ES-I3 (cell line): ENCODE results near the gene KCNT1.

ENCODE experiments used
- H3K36me3 ChIP-seq: 2 replicates; pipeline ENCODE4 v1.6.1; 2013; ENCODE audit warnings: mild to moderate bottlenecking, low read length, control low read depth, moderate library complexity; ENCODE audit not compliant: insufficient read depth
- H3K4me1 ChIP-seq: 2 replicates; pipeline ENCODE4 v1.6.1; 2013; ENCODE audit warnings: mild to moderate bottlenecking, control low read depth, low read length; ENCODE audit not compliant: insufficient read depth
- H3K9ac ChIP-seq: 2 replicates; pipeline ENCODE4 v1.6.1; 2013; ENCODE audit warnings: low read depth, mild to moderate bottlenecking, low read length, moderate library complexity
- H3K9me3 ChIP-seq: 2 replicates; pipeline ENCODE4 v1.6.1; 2013; ENCODE audit warnings: mild to moderate bottlenecking, low read length, moderate library complexity; ENCODE audit not compliant: control insufficient read depth, insufficient read depth

The KCNT1 gene

DNA sequence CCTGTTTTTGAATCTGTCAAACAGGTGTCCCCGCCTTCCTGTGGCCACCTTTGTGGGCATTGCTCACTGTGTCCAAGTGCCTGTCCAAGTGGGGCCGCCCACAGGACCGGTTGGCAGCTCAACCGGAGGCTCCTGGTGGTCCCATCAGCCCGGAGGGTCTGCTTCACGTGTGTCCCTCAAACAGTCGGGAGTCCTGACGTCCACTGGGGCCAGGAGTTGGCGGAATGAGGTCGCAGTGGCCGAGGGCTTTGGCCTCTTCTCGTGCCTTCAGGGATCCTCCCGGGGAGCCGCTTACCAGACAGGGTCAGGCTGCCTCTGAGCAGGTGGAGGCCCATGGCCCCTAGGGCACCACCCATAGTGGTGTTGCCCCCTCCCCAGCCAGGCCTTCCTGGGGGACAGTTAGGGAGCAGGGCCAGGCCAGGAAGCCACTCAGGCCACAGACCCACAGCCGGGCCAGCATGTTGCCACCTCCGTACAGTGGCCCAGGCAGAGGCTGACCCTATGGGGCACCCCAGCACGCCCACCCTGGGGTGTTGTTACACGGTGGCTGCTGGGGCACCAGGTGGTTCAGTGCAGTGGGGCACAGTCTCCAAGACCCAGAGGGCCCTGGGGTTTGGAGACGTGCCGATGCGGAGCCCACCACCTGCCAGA lies 69.5 kb downstream of the KCNT1 start:
- H3K9ac ChIP-seq: no peak overlapping the region
- H3K9me3 ChIP-seq: no peaks in the 10 kb centered on the region
- no peaks in the 10 kb centered on the region for H3K4me1 ChIP-seq
- H3K36me3 ChIP-seq: no peaks in the 10 kb centered on the region

DNA sequence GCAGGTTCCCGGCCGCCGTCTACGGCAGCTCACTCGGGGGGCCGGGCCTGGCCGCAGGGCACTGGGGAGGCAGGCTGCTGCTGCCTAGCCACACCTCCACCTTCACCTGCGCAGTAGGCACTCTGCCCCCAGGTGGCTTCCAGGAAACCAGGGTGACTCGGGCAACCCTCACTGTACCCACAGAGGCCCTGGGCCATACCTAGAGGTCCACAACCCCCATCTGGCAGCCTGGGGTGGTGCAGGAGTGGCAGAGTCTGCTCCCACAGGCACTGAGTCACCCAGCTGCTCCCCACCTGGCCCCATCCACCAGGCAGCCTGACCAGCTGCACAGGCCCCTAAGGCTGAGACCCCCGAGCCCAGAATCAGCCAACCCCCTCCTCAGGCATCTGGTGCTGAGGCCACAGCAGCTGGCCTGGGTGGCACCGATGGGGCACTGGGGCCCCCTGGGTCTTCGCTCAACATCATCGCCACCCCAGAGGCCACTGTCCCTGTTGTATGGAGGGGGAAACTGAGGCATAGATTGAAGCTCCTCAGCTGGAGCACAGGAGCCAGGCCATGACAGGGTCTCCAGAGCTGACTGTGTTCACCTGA lies 70.2 kb downstream of the KCNT1 start:
- no peaks in the 10 kb centered on the region for H3K4me1 ChIP-seq
- H3K9me3 ChIP-seq: no peaks in the 10 kb centered on the region
- no peaks in the 10 kb centered on the region for H3K36me3 ChIP-seq
- no peak overlapping the region for H3K9ac ChIP-seq

DNA sequence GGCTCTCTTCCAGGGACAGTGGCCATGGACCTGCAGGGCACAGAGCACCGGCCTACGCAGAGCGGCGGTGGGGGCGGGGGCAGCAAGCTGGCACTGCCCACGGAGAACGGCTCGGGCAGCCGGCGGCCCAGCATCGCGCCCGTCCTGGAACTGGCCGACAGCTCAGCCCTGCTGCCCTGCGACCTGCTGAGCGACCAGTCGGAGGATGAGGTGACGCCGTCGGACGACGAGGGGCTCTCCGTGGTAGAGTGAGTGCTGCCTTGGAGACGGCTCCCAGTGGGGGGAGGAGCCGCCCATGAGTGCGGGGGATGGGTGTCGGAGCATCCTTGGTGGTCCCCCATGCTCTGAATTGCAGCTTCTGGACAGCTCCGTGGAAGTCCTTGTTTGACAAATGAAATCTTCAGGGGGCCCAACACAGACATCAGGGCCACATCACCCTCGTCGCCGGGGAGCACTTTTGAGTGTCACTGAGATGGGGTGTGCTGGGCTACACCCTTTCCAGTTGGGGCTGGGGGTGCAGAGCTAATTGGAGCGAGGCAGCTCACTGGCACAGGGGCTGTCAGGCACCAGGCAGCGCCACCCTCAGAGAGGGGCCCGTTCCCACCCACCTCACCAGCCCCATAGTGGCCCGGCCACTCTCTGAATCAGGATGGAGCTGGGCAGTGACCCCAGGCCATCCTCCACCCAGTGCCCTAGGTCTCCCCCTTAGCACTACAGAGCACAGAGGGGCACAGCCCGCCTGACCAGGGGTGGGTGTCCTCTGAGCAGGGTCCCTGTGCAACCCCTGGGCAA lies 70.9 kb downstream of the KCNT1 start:
- H3K9me3 ChIP-seq: no peaks in the 10 kb centered on the region
- no peaks in the 10 kb centered on the region for H3K4me1 ChIP-seq
- H3K36me3 ChIP-seq: no peaks in the 10 kb centered on the region
- H3K9ac ChIP-seq: no peak overlapping the region

DNA sequence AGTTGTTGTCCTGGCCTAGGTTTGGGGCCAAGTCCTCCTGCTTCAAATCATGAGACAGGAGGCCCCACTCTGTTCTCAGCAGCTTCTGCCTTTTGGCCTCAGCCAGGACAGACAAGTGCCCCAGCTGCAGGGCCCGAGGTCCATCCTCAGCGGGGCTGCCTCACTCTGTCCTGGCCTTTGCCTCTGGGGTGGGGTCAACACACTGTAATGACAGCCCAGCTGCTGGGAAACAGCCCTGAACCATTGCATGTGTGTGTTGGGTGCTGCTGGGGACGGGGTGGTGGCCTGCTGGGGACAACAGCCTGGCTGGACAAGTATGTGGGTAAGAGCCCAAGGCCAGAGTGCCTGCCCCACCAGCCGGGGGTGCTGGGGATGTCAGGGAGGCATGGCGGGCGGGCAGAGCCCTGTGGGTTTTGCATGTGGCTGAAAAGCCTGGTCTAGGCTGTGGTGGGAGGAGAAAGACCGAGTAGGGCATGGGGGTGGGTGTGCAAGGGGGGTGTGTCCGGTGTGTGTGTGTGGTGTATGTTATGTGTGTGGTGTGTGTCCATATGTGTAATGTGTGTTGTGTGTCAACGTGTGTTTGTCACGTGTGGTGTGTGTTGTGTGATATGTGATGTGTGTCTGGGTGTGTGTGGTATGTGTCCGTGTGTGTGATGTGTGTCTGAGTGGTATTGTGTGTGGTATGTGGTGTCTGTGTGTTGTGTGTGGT lies 71.7 kb downstream of the KCNT1 start:
- no peak overlapping the region for H3K9ac ChIP-seq
- no peaks in the 10 kb centered on the region for H3K9me3 ChIP-seq
- H3K36me3 ChIP-seq: no peaks in the 10 kb centered on the region
- H3K4me1 ChIP-seq: no peaks in the 10 kb centered on the region

DNA sequence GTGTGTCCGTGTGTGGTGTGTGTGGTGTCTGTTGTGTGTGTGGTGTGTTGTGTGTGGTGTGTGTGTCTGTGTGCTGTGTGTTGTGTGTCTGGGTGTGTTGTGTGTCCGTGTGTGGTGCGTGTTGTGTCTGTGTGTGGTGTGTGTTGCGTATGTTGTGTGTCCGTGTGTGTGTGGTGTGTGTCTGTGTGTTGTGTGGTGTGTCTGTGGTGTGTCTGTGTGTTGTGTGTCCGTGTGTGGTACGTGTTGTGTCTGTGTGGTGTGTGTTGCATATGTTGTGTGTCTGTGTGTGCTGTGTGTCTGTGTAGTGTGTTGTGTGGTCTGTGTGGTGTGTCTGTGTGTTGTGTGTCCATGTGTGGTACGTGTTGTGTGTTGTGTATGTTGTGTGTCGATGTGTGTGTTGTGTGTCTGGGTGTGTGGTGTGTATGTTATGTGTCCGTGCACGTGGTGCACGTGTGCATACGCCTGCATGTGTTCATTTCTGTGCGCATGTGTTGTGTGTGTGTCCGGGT lies 72.3 kb downstream of the KCNT1 start:
- no peaks in the 10 kb centered on the region for H3K36me3 ChIP-seq
- H3K9me3 ChIP-seq: no peaks in the 10 kb centered on the region

DNA sequence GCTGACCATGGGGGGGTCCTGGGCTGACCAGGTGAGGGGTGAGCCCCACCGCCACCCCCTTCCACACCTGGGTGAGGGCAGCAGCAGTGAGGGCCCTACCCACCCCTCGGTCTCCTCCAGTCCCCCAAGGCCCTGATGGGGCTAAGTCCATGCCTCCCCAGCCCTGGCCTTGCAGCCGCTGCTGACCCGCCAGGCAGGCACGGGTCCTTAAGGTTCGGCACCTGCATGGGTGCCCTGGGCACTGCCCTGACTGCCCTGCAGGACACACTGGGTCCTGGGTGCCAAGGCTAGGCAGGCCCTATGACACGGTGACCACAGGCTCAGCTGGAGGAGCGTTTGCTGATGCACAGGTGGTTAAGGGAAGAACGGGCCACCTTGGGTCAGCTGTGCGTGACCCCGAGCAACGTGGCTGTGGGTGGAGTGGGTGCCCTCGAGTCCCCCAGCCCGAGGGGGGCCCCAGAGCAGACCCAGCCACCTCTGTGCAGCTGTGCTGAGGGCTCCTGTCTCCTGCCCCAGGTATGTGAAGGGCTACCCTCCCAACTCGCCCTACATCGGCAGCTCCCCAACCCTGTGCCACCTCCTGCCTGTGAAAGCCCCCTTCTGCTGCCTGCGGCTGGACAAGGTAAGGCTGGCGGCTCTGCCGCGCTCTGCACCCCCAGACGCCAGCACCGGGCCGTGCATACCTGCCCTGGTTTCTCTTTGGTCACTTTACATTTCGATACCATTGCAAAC lies 73.0 kb downstream of the KCNT1 start:
- Histone ChIP-seq H3K9ac (no peak overlapping the region), H3K9me3 (no peaks in the 10 kb centered on the region), H3K36me3 (no peaks in the 10 kb centered on the region)

More for the DNA sequence above, 72.3 kb downstream of the KCNT1 start:
- no peak overlapping the region for H3K9ac ChIP-seq
- H3K4me1 ChIP-seq: no peaks in the 10 kb centered on the region

DNA sequence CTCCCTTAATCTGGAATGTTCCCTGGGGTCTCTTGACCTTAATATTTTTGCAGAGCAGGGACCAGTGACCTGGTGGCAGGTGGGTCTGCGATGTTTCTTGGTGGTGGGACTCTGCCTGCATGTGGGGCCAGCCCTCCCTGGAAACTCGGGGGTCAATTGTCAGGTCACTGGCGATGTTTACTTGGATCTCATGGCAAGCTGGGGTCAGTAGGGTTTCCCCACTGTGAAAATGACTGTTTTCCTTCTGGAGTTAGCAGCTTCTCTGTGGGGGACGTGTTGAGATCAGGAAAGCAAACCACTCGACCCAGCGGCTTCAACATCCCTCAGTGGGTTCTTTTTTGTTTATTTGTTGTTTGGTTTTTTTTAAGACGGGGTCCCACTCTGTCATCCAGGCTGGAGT lies 73.9 kb downstream of the KCNT1 start:
- Histone ChIP-seq H3K36me3 (no peaks in the 10 kb centered on the region), H3K9me3 (no peaks in the 10 kb centered on the region), H3K9ac (no peak overlapping the region), H3K4me1 (no peaks in the 10 kb centered on the region)

More for the DNA sequence above, 73.0 kb downstream of the KCNT1 start:
- no peaks in the 10 kb centered on the region for H3K4me1 ChIP-seq

DNA sequence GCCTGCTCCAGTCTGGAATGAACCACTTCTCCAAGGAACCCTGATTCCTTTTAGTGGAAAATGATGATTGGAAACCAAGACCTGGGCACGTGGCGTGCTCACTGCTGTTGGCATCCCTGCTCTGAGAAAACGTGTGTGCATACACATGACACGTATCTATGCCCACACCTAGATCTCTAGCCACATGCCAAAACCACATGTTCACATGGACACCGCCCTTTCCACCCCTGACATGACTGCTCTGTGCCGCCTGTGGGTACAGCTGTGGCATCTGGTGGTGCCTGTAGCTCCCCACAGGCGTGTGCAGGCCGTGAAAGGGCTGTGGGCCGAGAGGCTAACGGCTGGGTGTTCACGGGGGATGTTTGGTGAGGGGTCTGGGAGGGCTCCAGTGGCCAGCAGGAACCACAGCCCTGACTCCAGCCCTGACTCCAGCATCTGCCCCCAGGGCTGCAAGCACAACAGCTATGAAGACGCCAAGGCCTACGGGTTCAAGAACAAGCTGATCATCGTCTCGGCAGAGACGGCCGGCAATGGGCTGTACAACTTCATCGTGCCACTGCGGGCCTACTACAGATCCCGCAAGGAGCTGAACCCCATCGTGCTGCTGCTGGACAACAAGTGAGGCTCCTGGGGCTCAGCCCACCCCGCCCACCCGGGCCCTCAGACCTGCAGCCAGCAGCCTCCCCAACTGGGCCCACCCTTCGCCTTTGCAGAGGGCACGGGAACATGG lies 75.1 kb downstream of the KCNT1 start:
- H3K4me1 ChIP-seq: no peaks in the 10 kb centered on the region
- no peak overlapping the region for H3K9ac ChIP-seq
- no peaks in the 10 kb centered on the region for H3K9me3 ChIP-seq
- no peaks in the 10 kb centered on the region for H3K36me3 ChIP-seq

DNA sequence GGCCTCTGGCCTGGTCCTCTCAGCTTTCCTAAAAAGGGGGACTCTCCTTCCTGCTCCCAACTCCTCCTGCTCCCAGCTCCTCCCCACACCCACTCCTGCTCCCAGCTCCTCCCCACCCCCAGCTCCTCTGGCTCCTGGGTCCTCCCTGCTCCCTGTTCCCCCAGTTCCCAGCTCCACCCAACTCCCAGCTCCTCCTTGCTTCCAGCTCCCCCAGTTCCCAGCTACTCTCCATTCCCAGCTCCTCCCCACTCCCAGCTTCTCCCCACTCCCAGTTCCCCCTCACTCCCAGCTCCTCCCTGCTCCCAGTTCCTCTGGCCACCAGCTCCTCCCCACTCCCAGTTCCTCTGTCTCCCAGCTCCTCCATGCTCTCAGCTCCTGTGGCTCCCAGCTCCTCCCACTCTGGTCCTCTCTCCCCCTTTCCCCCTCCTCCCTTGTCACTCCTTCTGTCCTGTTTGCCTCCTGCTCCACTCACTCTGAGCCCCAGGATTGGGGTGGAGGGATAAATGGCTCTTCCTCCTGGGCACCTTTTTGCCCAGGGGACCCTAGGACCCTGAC lies 75.7 kb downstream of the KCNT1 start:
- Histone ChIP-seq H3K9me3 (no peaks in the 10 kb centered on the region), H3K9ac (no peak overlapping the region), H3K36me3 (no peaks in the 10 kb centered on the region), H3K4me1 (no peaks in the 10 kb centered on the region)

DNA sequence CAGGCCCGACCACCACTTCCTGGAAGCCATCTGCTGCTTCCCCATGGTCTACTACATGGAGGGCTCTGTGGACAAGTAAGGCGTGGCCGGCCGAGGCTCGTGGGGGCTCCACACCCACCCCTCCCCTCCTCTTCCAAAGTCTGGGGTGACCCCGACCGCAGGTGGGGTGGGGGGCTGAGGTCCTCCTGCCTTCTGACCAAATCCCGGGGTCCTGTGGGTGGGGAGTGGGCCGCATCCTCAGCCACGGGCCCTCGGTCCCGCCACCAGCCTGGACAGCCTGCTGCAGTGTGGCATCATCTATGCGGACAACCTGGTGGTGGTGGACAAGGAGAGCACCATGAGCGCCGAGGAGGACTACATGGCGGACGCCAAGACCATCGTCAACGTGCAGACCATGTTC lies 76.4 kb downstream of the KCNT1 start:
- Histone ChIP-seq H3K9ac (no peak overlapping the region), H3K9me3 (no peaks in the 10 kb centered on the region), H3K4me1 (no peaks in the 10 kb centered on the region), H3K36me3 (no peaks in the 10 kb centered on the region)

DNA sequence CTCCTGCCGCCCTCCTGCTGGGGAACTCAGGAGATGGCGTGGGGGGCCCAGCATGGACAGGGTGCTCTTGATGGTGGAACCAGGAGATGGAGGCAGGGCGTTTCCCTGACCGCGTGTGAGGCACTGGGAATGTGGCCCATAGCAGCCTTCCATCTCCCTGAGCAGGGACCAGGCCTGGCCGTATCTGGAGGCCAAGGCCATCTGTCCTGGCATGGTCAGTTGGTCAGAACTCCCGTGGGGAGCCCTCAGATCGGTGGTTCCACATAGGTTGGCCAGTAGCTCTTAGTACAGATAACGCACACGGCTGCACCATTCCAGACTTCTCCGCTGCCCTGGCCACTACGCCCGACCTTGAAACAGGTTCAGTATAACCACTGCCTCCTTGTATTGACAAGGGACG lies 77.6 kb downstream of the KCNT1 start:
- no peaks in the 10 kb centered on the region for H3K4me1 ChIP-seq
- H3K36me3 ChIP-seq: no peaks in the 10 kb centered on the region
- no peak overlapping the region for H3K9ac ChIP-seq
- H3K9me3 ChIP-seq: no peaks in the 10 kb centered on the region

DNA sequence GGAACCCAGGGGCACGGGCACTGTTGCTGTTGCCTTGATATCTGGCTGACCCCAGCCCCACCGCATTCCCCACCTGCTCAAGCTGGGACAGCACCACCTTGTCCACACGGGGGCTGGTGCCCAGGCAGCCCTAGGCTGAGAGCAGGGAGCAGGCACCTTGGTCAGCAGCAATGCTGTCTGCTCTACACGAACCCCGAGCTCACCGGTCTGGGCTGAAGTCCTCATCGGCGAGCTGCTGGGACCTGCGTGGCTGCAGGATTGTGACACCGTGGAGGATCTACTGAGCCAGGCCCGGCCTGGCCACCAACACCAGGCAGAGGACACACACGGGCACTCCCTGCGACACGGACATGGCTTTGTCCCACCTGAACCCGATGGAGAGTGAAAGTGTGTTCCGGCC lies 78.1 kb downstream of the KCNT1 start:
- Histone ChIP-seq H3K4me1 (no peaks in the 10 kb centered on the region), H3K9ac (no peak overlapping the region), H3K36me3 (no peaks in the 10 kb centered on the region), H3K9me3 (no peaks in the 10 kb centered on the region)

DNA sequence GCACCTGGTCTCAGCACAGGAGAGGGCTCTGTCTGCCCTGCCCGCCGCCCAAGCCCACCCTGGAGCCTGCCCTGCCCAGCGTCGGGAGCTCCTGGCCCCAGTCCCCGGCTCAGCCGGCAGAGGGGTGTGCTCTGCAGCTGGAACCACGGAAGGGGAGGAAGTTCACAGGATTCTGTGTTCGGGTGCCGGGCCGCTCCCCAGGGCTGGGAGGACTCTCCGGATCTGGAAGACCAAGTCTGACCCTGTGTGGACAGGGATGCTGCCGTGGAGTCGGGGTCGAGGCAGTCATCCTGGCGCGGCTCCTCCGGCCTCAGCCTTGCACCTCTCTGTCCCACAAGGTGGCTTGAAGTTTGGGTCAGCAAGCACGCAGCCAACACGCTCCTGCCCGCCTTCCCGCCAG lies 78.6 kb downstream of the KCNT1 start:
- H3K36me3 ChIP-seq: no peaks in the 10 kb centered on the region
- H3K9me3 ChIP-seq: no peaks in the 10 kb centered on the region
- no peak overlapping the region for H3K9ac ChIP-seq
- no peaks in the 10 kb centered on the region for H3K4me1 ChIP-seq
